Activated CD4-positive, alpha-beta T cell treated with anti-CD3 and anti-CD28 coated beads, Interleukin-2, amount 50 U/mL, for 16 hours (primary cell): ENCODE data around the gene ZNF367.
A peak's percentile ranks its signal among the peaks of the same experiment; 100 is the strongest.

Source experiments
- DNase-seq: peaks from one replicate; pipeline ENCODE4 v3.0.0-alpha.2; 2020

Gene ZNF367

DNA sequence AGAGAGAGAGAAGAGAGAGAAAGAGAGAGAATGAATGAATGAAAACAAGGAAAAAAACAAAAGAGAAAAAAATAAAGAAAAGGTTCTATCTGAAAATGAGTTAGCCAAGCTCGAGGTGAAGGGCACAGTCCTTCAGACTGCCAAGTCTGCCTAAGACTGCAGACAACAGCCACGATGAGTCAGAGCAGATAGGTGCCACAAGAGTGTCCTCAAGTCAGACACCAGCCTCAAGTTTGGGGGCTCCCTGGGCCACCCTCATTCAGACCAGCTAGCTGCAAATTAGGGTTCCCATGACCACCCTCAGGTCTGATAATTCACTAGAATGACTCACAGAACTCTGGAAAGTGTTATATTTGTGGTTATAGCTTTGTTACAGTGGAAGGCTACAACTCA lies 17.9 kb upstream of the ZNF367 start:
- DNase-seq = no peak

- DNase-seq = no peak
Measured at GRCh38 chr9:96435345-96435744, 17.2 kb upstream of the ZNF367 start.

GRCh38 chr9:96430377-96430776 lies 12.2 kb upstream of the ZNF367 start:
- DNase-seq = no peak

- DNase-seq = no peak
Measured at GRCh38 chr9:96429732-96430131, 11.6 kb upstream of the ZNF367 start.

GRCh38 chr9:96425500-96426169 lies 7.5 kb upstream of the ZNF367 start:
- DNase-seq = no peak

GRCh38 chr9:96423985-96424336 lies 5.8 kb upstream of the ZNF367 start:
- no peak for DNase-seq

DNA sequence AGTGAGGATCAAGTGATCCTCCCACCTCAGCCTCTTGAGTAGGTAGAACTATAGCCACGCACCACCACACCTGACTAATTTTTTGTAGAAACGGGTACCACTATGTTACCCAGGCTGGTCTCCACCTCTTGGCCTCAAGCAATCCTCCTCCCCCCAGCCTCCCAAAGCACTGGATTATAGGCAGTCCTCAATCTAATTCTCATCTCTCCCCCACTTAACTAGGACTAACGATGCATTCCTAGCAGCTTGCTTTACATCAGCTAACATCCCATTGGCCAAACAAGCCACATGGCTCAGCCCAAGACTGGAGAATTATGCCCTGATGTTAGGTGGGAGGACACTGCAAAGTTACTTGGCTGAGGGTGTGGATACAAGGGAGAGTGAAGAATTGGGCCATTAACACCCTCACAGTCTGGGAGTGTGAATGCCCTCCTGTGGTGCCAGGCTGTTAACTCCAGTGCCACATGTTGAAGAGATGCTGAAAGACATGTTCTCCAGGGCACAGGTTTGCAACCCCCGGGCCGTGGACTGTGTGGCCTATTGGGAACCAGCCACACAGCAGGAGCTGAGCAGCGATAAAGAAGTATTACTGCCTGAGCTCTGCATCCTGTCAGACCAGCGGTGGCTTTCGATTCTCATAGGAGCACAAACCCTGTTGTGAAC lies 5.3 kb upstream of the ZNF367 start:
- no peak for DNase-seq

GRCh38 chr9:96420468-96421219 lies 2.5 kb upstream of the ZNF367 start:
- DNase-seq = peak; percentile 76

DNA sequence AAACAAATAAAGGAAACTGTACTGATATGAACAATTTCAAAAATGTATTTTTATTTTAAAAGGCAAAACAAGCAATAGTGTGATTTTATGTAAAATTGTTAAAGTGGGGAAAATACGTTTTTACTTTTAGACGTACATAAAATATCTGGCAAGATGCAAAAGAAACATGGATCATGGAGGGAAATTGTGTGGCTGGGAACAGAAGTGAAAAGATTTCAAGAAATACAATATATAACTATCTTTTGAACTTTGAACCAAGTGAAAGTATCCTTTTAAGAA lies 1.5 kb upstream of the ZNF367 start:
- DNase-seq = no peak

DNA sequence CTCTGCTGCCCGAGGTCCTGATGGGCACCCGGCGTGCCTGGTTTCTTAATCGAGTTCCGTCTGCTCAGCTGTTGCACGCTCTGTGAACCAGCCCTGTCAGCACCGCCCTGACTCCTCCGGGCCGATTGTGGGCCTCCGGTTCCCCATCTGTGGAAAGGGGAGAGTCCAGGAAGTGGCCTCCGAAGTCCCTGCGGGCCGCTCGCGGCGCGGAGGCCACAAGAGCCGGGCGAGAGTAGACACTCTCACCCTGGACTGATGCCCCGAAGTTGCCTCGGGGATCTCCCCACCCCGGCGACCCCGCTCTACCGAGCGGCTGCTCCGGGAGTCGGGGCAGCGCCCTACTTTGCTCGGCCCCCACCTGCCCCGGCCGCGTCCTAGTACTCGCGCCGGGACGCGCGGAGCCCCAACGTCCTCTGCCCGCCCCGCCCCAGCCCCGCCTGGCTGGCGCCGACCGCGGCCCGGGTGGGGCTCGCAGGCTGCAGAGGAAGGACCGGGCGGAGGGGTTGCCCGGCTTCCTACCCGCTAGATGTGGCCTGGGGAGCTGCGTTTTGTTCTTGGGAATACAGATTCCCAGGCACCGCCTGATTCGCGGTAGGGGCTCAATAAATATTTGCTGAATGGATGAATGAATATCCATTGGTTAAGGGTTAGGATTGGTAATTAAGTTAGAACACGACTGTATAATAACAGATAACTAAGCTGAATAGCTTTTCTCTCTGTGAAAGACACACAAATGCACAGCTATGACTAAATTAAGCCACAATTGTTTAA lies 935 bp upstream of the ZNF367 start:
- DNase-seq = peak; percentile 74

DNA sequence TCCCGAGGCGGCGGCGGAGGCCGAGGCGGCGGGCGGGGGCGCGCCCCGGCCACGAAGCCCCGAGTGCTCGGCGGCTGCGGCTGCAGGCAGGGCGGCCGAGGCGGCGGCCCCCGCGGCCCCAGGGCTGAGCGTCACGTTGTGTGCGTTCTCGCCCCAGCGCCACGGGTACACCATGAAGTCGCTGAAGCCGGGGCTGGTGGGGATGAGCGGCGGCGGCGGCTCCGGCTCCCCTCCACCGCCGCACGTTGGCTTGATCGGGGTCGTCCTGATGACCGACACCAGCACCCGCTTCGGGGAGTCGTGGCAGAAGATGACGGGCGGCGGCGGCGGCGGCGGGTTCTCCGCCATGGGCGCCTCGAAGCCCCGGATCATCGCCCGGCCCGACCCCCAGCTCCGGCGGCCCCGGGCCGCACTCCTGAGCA lies 498 bp downstream of the ZNF367 start:
- DNase-seq = peak; percentile 35

DNA sequence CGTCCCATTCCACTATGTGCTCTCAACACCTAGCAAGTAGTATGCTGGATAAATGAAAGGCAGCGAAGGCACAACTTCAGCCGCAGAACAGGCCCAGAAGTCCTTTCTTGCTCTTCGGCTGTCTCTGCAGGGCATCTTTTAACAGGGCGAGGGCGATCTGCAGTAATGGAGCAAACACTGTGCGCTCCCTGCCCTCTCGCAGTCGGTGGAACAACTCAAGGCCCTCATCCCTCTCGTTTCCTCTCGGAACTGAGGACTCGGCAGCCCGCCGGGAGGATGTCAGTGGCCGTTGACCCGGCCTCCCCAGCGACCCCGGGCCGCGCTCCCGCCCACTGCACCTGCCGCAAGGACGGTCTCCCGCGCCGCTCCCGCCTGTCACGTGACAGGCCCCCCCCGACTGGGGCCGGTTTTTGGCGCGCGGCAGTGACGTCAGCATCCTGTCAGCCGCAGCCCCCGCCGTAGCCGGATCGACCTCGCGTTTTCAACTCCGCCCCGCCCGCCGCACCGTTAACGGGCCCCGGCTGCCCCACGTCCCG lies 1.1 kb downstream of the ZNF367 start:
- peak; percentile 90 for DNase-seq

GRCh38 chr9:96413302-96414221 lies 4.6 kb downstream of the ZNF367 start:
- DNase-seq = no peak

- DNase-seq = peak; percentile 18
Measured at GRCh38 chr9:96412174-96412913, 5.8 kb downstream of the ZNF367 start.

DNA sequence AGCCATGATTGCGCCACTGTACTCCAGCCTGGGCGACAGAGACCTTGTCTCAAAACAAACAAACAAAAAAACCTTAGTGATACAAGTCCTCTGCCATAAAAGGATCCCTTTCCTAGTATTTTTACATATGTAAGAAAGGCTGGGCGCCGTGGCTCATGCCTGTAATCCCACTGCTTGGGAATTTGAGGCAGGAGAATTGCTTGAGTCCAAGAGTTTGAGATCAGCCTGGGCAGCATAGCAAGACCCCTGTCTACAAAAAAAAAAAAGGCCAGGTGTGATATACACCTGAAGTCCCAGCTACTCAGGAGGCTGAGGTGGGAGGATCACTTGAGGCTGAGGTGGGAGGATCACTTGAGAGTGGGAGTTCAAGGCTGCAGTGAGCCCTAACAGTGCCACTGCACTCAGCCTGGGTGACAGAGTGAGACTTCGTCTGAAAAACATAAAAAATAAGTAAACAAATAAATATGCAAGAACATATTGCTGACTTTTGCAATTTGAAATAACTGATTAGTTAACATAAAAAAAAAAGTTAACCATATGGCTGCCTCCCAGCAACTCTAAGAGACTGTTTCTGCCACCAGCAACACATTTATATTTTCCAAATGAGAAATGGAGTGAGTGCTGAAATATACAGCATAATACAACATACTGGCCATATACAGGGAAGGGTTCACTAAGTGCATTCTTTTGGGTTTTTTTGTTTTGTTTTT lies 6.9 kb downstream of the ZNF367 start:
- DNase-seq = no peak

GRCh38 chr9:96408409-96409280 lies 9.5 kb downstream of the ZNF367 start:
- DNase-seq = peak; percentile 30

DNA sequence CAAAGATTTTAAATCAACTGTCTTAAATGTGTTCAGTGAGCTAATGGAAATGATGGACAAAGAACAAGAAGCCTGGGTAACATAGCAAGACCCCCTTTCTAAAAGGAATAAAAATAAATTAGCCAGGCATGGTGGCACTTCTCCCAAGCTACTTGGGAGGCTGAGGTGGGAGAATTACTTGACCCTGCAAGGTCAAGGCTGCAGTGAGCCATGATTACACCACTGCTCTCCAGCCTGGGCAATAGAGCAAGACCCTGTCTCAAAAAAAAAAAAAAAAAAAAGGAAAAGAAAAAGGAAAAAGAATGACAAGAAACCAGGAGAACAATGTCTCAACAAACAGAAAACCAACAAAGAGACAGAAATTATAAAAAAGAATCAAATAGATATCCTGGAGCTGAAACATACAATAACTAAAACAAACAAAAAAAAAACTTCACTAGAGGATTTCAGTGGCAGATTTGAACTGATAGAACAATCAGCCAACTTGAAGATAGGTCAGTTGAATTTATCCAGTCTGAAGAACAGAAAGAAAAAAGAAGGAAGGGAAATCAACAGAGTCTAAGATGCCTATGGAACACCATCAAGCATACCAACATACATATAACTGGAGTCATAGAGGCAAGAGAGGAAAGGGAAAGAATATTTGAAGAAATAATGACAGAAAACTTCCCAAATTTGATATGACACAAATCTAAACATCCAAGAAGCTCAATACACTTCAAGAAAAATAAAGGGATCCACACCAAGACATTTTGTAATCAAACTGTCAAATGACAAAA lies 17.8 kb downstream of the ZNF367 start:
- no peak for DNase-seq

- DNase-seq = no peak
Measured at GRCh38 chr9:96399325-96399633, 18.9 kb downstream of the ZNF367 start.
